K562 (cell line): ENCODE results near the gene BICDL1. TPM values are rescaled to one million over a fixed set of nuclear protein-coding genes. Genes with fewer than 3 reads are reported as not detected.
A peak's percentile ranks its signal among the peaks of the same experiment; 100 is the strongest.

Experiments used
- ETV5 ChIP-seq: sonication (generic); formaldehyde crosslinking; IDR thresholded peaks from 2 replicates; pipeline ENCODE4 v1.4.0; 2020; ENCODE audit warnings: low read depth, mild to moderate bottlenecking, missing genetic modification reagents
- polyA plus RNA-seq, 8 experiments: library from polyadenylated mRNA; depleted of rRNA in 4 of 8; stranded (reverse) in 5 of 8; unstranded in 3 of 8; fragments of >200 nt; fragmentation: Nextera tagmentation in 2 of 8; fragmentation: Illumina TruSeq in 1 of 8; extraction: Ambion mirVana in 2 of 8; extraction: Trizol in 1 of 8; gene quantifications; 2 replicates each; pipeline versions ENCODE4 v1.2.1 to v1.2.3, GENCODE V29; 2011 to 2014; ENCODE audit warnings: inconsistent platforms in 1 of 8, missing spikeins in 1 of 8
- total RNA-seq, 7 experiments: library from RNA; depleted of rRNA in 6 of 7; stranded (reverse); fragments of >200 nt in 6 of 7; fragmentation: Illumina TruSeq in 2 of 7; extraction: Trizol in 2 of 7; gene quantifications; 2 replicates each; pipeline versions ENCODE4 v1.2.1 to v1.2.3, GENCODE V29; 2011 to 2021; ENCODE audit warnings: low replicate concordance in 1 of 7
- TF ChIP-seq, protein P1 (sequence below), 2 experiments: fragments of 450-650 bp in 1 of 2; sonication (generic) in 1 of 2; formaldehyde crosslinking in 1 of 2; IDR thresholded peaks; 2 replicates each; pipeline versions ENCODE4 v1.7.1 to v1.9.0; 2016 to 2022; ENCODE audit warnings: inconsistent platforms in 1 of 2, mild to moderate bottlenecking in 1 of 2, missing genetic modification reagents in 1 of 2
- TF ChIP-seq, protein P2 (sequence below), 2 experiments: fragments of 450-650 bp; formaldehyde crosslinking in 1 of 2; IDR thresholded peaks; 2 replicates each; pipeline versions ENCODE4 v1.4.0 to v1.6.1; 2014 to 2020; ENCODE audit warnings: mild to moderate bottlenecking in 2 of 2, borderline replicate concordance in 1 of 2, low read depth in 1 of 2
- TF ChIP-seq, protein P3 (sequence below): sonication (generic); formaldehyde crosslinking; IDR thresholded peaks from 2 replicates; pipeline ENCODE4 v1.8.1; 2022; ENCODE audit warnings: missing genetic modification reagents

The BICDL1 gene
- total and polyA plus RNA-seq, 9 of the 15 experiments (the other 6 are each of a cell fraction or from before 2014, with no cell fraction given), result 0.06 to 2.0 (median 0.58) TPM

DNA sequence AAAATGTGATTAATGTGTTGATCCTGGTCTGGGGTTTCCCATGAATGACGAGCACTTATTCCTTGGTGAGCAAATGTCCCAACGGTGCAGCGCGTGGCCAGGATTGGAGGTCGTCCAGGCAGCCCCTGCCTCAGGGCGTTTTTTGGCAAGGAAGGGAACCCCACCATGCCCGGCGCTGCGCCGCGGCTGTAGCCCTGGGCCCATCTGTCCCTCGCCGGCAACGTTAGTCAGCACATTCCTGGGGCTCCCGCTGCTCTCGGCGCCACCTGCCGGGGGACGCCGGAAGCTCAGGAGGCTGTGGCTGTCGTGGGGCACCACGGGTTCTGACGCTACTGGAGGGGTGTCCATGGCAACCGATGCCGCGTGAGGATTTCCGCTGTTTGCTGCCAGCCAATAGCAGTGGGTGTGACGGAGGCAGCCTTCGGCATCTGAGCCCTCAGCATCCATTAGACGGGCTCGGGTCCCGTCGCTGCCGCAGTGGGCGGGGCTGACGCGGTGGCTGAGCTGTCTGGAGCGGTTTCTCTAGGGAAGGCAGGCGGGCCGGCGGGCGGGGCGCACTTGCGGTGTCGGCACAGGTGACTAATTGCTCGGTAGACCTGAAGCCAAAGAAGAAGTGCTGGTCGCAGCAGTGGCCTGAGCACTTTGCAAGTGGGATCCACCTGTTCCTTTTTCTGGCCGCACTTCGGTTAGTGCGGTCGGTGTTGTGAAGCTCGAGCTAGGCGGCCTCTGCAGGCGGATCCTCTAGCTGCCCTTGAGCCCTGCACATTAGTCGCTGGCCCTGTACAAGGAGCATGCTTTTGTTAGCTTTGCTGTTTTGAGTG lies 98.0 kb downstream of the BICDL1 start (continued):
- TF ChIP-seq, protein P1, sequence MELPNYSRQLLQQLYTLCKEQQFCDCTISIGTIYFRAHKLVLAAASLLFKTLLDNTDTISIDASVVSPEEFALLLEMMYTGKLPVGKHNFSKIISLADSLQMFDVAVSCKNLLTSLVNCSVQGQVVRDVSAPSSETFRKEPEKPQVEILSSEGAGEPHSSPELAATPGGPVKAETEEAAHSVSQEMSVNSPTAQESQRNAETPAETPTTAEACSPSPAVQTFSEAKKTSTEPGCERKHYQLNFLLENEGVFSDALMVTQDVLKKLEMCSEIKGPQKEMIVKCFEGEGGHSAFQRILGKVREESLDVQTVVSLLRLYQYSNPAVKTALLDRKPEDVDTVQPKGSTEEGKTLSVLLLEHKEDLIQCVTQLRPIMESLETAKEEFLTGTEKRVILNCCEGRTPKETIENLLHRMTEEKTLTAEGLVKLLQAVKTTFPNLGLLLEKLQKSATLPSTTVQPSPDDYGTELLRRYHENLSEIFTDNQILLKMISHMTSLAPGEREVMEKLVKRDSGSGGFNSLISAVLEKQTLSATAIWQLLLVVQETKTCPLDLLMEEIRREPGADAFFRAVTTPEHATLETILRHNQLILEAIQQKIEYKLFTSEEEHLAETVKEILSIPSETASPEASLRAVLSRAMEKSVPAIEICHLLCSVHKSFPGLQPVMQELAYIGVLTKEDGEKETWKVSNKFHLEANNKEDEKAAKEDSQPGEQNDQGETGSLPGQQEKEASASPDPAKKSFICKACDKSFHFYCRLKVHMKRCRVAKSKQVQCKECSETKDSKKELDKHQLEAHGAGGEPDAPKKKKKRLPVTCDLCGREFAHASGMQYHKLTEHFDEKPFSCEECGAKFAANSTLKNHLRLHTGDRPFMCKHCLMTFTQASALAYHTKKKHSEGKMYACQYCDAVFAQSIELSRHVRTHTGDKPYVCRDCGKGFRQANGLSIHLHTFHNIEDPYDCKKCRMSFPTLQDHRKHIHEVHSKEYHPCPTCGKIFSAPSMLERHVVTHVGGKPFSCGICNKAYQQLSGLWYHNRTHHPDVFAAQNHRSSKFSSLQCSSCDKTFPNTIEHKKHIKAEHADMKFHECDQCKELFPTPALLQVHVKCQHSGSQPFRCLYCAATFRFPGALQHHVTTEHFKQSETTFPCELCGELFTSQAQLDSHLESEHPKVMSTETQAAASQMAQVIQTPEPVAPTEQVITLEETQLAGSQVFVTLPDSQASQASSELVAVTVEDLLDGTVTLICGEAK (IDR thresholded peaks at IDR 0.05), result peak; percentile 41; the same call in 1 of the 2 replicates
- TF ChIP-seq, protein P1 (CRISPR knock-in tag; IDR thresholded peaks at IDR 0.05), result no peak
- TF ChIP-seq, protein P2, sequence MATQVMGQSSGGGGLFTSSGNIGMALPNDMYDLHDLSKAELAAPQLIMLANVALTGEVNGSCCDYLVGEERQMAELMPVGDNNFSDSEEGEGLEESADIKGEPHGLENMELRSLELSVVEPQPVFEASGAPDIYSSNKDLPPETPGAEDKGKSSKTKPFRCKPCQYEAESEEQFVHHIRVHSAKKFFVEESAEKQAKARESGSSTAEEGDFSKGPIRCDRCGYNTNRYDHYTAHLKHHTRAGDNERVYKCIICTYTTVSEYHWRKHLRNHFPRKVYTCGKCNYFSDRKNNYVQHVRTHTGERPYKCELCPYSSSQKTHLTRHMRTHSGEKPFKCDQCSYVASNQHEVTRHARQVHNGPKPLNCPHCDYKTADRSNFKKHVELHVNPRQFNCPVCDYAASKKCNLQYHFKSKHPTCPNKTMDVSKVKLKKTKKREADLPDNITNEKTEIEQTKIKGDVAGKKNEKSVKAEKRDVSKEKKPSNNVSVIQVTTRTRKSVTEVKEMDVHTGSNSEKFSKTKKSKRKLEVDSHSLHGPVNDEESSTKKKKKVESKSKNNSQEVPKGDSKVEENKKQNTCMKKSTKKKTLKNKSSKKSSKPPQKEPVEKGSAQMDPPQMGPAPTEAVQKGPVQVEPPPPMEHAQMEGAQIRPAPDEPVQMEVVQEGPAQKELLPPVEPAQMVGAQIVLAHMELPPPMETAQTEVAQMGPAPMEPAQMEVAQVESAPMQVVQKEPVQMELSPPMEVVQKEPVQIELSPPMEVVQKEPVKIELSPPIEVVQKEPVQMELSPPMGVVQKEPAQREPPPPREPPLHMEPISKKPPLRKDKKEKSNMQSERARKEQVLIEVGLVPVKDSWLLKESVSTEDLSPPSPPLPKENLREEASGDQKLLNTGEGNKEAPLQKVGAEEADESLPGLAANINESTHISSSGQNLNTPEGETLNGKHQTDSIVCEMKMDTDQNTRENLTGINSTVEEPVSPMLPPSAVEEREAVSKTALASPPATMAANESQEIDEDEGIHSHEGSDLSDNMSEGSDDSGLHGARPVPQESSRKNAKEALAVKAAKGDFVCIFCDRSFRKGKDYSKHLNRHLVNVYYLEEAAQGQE (IDR thresholded peaks at IDR 0.05; ENCODE audit: borderline replicate concordance), result peak; percentile 80; the same call in 1 of the 2 replicates
- TF ChIP-seq, protein P2 (CRISPR knock-in tag; IDR thresholded peaks at IDR 0.05; ENCODE audit: low read depth), result peak; percentile 63; the same call in 1 of the 2 replicates
- TF ChIP-seq, protein P3, sequence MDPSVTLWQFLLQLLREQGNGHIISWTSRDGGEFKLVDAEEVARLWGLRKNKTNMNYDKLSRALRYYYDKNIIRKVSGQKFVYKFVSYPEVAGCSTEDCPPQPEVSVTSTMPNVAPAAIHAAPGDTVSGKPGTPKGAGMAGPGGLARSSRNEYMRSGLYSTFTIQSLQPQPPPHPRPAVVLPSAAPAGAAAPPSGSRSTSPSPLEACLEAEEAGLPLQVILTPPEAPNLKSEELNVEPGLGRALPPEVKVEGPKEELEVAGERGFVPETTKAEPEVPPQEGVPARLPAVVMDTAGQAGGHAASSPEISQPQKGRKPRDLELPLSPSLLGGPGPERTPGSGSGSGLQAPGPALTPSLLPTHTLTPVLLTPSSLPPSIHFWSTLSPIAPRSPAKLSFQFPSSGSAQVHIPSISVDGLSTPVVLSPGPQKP, result no peak
- peak; percentile 84 for TF ChIP-seq ETV5
